Pancreas (tissue), 10 donors: ENCODE data around the gene EVI5L. TPM values are rescaled to one million over a fixed set of nuclear protein-coding genes. Genes with fewer than 3 reads are reported as not detected.
"Not testable (repeated sequence)": the region's sequence is repeated elsewhere in the genome, so short reads cannot be mapped to it uniquely, and the experiment has no call there.

Experiments used
- ATAC-seq, 4 donors: fragments of 200-7000 bp; cut with Tn5 transposase; one replicate each; pipeline versions ENCODE4 v1.8.0 to v1.9.1; 2020; ENCODE audit warnings: mild to moderate bottlenecking in 4 of 4, moderate library complexity in 4 of 4
- DNase-seq, 6 donors: peaks; one replicate each; pipeline ENCODE4 v3.0.0-alpha.2; 2020
- FAIRE-seq: peaks from 2 replicates; lab custom pipeline; 2012; peaks lifted over from hg19 to GRCh38; lab: Jason Lieb, UNC
- H3K27ac ChIP-seq, 4 donors: fragments of 200-600 bp; sonication (generic); 1 replicate in 3 of 4; 2 replicates in 1 of 4; pipeline versions ENCODE4 v1.5.0 to v1.8.0; 2020
- H3K27me3 ChIP-seq, 4 donors: fragments of 200-600 bp; one replicate each; pipeline ENCODE4 v1.8.0; 2021
- H3K36me3 ChIP-seq, 3 donors: fragments of 200-600 bp; sonication (generic) in 1 of 3; one replicate each; pipeline versions ENCODE4 v1.5.0 to v1.8.0; 2020 to 2021
- H3K4me1 ChIP-seq, 3 donors: fragments of 200-600 bp; one replicate each; pipeline ENCODE4 v1.8.0; 2021
- H3K4me3 ChIP-seq, 4 donors: fragments of 200-600 bp; sonication (generic) in 2 of 4; one replicate each; pipeline versions ENCODE4 v1.5.0 to v1.8.0; 2020 to 2021
- H3K9me3 ChIP-seq, 4 donors: fragments of 200-600 bp; one replicate each; pipeline ENCODE4 v1.8.0; 2021
- CTCF ChIP-seq, 4 donors: fragments of 200-600 bp; sonication (generic) in 3 of 4; IDR thresholded peaks; one replicate each; pipeline versions ENCODE4 v1.5.0 to v1.8.0; 2021; ENCODE audit warnings: antibody characterized with exemption in 4 of 4
- WGBS, 2 donors: extraction: QIAGEN DNeasy Blood & Tissue Kit; methylation state at CpG; one replicate each; pipeline ENCODE4 v1.1.7; 2013; 5-methylcytosine and 5-hydroxymethylcytosine counted together
- intact Hi-C, 3 donors: fragments of 100-400 bp; cut with DNase I; formaldehyde crosslinking; loops; one replicate each; pipeline versions ENCODE4 v1.11.1 to v1.14.2; 2022
- polyA plus RNA-seq, 2 donors: library from polyadenylated mRNA; stranded (reverse); fragments of 200-250 nt; gene quantifications; one replicate each; pipeline ENCODE4 v1.2.3, GENCODE V29; 2013
- total RNA-seq, 6 donors: library from RNA; stranded (reverse); fragmentation: NEBNext Ultra II Directional in 4 of 6; extraction: Animal tissue kit (Norgen Biotek cat#: 25700) in 4 of 6; gene quantifications; one replicate each; pipeline versions ENCODE4 v1.2.1 to v1.2.4, GENCODE V29; 2021 to 2023
- donor health status: healthy with polysubstance abuse.
- donor health status: DM: no; HTN: no; CAD: no; lungs with moderate emphysema.
- donor health status: DM: no; HTN: no; CAD: no.
- donor health status: control.
- donor health status: control.
- donor health status: Bipolar disorder and iron deficiency.
- donor health status: DM: yes; HTN: yes; CAD: no.
- donor health status: DM: no; HTN: no; CAD: no.
- donor health status: DM: no; HTN: no; CAD: no.
- donor health status: DM: yes; HTN: yes; CAD: no.

EVI5L gene
- total and polyA plus RNA-seq, 8 donors, result 3.0 to 9.1 (median 4.8) TPM

- Histone ChIP-seq H3K27me3 (no peaks in the 10 kb centered on the region), H3K27ac (peak overlapping the region; percentile 57 to 80 (median 68)), H3K9me3 (no peaks in the 10 kb centered on the region), H3K4me3 (peak overlapping the region; percentile 18 to 75 (median 57)), H3K36me3 (no peaks in the 10 kb centered on the region), H3K4me1 (no peaks in the 10 kb centered on the region)
- ATAC-seq (peak in 3 of 4 donors; percentile 9 to 20 (median 12)), DNase-seq (peak in 1 of 6 donors; percentile 25), FAIRE-seq (no peak)
- WGBS, 2 donors, result 48 to 50% methylated on average over 8 of the region's 8 CpGs
- intact Hi-C loops, result no loop called here
- no peak for TF ChIP-seq CTCF (IDR thresholded peaks at IDR 0.05)
Observed at GRCh38 chr19:7888826-7889217, 58.8 kb downstream of the EVI5L start.

DNA sequence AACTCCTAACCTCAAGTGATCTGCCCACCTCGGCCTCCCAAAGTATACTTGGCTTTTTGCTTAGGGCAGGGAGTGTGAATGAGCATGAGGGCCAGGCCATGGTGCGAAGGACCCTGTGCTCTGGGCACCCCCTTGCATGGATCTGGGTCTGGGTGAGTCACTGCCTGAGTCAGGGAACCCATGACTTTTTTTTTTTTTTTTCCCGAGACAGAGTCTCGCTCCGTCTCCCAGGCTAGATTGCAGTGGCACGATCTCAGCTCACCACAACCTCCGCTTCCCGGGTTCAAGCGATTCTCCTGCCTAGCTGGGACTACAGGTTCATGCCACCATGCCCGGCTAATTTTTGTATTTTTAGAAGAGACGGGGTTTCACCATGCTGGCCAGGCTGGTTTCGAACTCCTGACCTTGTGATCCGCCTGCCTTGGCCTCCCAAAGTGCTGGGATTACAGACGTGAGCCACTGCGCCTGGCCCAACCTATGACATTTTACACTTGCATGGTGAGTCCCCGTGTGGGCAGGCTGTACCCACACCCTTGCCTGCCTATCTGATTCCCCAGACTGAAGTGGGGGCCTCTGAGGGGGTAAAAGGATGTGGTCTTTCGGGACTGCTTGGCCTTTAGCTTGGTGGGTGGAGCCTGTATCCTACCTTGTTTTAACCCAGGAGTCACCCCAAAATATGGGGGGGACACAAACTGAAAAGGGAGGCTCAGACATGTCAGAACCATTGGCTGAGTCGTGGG lies 63.5 kb downstream of the EVI5L start:
- H3K27me3 ChIP-seq, H3K4me3 ChIP-seq, H3K27ac ChIP-seq, H3K4me1 ChIP-seq, ATAC-seq, H3K36me3 ChIP-seq, intact Hi-C loops, FAIRE-seq, H3K9me3 ChIP-seq: not testable (repeated sequence)
- WGBS, 2 donors, result 90 to 92% methylated on average over 18 of the region's 18 CpGs
- peak in 1 of 6 donors; percentile 7 for DNase-seq

DNA sequence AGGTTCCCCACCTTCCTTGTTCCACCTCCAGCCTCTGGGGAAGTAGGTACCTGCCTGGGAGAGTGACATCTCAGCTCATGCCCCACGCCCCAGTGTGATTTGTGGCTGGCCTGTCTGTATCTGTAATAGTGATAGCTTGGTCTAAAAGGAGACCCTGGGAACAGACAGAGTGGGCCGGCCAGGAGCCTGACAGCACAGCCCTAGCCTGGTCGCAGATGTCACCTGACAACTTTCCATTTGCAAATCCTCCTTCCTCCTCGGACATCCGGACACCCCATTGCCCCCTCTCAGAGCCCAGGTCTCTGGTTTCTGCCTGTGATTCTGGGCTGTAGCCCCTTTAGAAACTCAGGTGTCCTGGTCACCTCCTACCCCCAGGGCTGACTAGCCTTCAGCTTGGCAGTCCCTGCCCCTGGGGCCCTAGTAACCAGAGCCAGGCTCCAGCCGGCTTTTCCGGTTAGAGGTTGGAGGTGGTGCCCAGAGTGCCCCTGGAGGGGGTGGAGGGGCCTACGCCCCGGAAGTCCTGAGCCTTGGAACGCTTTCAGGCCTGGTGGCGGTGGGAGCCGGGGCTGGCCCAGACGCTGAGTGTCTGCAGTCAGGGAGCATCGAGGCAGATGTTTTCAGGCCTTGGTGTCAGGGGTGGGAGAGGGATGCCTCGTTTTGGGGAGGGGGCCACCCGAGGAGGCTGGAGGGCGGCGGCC lies 64.7 kb downstream of the EVI5L start:
- peak; percentile 55 to 88 (median 77) for ATAC-seq
- H3K9me3 ChIP-seq, result no peaks in the 10 kb centered on the region
- peak in 5 of 6 donors; percentile 49 to 80 (median 58) for DNase-seq
- no peaks in the 10 kb centered on the region for H3K4me1 ChIP-seq
- intact Hi-C loops, result no loop called here
- no peak for TF ChIP-seq CTCF (IDR thresholded peaks at IDR 0.05)
- peak overlapping the region in 3 of 4 donors; percentile 20 to 57 (median 39) for H3K27ac ChIP-seq
- no peak for FAIRE-seq
- H3K27me3 ChIP-seq, result no peaks in the 10 kb centered on the region
- no peaks in the 10 kb centered on the region for H3K36me3 ChIP-seq
- 29 to 42% methylated on average over 18 of the region's 18 CpGs for WGBS, 2 donors
- H3K4me3 ChIP-seq, result no peak overlapping the region

GRCh38 chr19:7895565-7895964 lies 65.5 kb downstream of the EVI5L start:
- Histone ChIP-seq H3K27me3 (no peaks in the 10 kb centered on the region), H3K36me3 (no peaks in the 10 kb centered on the region), H3K9me3 (no peaks in the 10 kb centered on the region), H3K4me3 (no peak overlapping the region), H3K27ac (no peak overlapping the region), H3K4me1 (no peaks in the 10 kb centered on the region)
- intact Hi-C loops, result no loop called here
- DNase-seq, result peak in 1 of 6 donors; percentile 17
- no peak for FAIRE-seq
- no peak for TF ChIP-seq CTCF (IDR thresholded peaks at IDR 0.05)
- no peak for ATAC-seq
- 88 to 92% methylated on average over 13 of the region's 13 CpGs for WGBS, 2 donors

GRCh38 chr19:7897292-7897691 lies 67.3 kb downstream of the EVI5L start:
- WGBS, 2 donors, result 87 to 92% methylated on average over 11 of the region's 11 CpGs
- Histone ChIP-seq H3K4me3 (no peak overlapping the region), H3K9me3 (no peaks in the 10 kb centered on the region), H3K36me3 (no peaks in the 10 kb centered on the region), H3K27me3 (no peaks in the 10 kb centered on the region), H3K4me1 (no peaks in the 10 kb centered on the region), H3K27ac (no peak overlapping the region)
- intact Hi-C loops, result no loop called here
- no peak for DNase-seq
- FAIRE-seq, result no peak
- no peak for TF ChIP-seq CTCF (IDR thresholded peaks at IDR 0.05)
- ATAC-seq, result no peak
